Measurements from ENCODE around the gene SLC5A4.

Gene SLC5A4

GRCh38 chr22:32236970-32237369 is 18.2 kb downstream of the SLC5A4 start:
- no peak overlapping the region for H3K4me2 ChIP-seq (ENCODE audit: low read length)
- H3K4me3 ChIP-seq (ENCODE audit: low read depth, low read length), result no peak overlapping the region
- H3K27ac ChIP-seq, result no peak overlapping the region
- no peak overlapping the region for H2AFZ ChIP-seq
- H3K27me3 ChIP-seq (ENCODE audit: control insufficient read depth, insufficient read depth, low read length), result no peaks in the 10 kb centered on the region
- H3K4me1 ChIP-seq, result no peaks in the 10 kb centered on the region
- H3K9me3 ChIP-seq (ENCODE audit: control insufficient read depth, low read length), result no peaks in the 10 kb centered on the region
- no peaks in the 10 kb centered on the region for H3K36me3 ChIP-seq (ENCODE audit: control insufficient read depth, insufficient read depth, low read length)
- H3K79me2 ChIP-seq, result no peaks in the 10 kb centered on the region
- no peak for TF ChIP-seq CTCF (IDR thresholded peaks at IDR 0.05)
- no peak overlapping the region for H3K9ac ChIP-seq

GRCh38 chr22:32233091-32233490 is 22.1 kb downstream of the SLC5A4 start:
- H3K4me2 ChIP-seq (ENCODE audit: low read length), result no peak overlapping the region
- no peaks in the 10 kb centered on the region for H3K4me1 ChIP-seq
- H3K79me2 ChIP-seq, result no peaks in the 10 kb centered on the region
- H3K27ac ChIP-seq, result no peak overlapping the region
- no peak overlapping the region for H3K4me3 ChIP-seq (ENCODE audit: low read depth, low read length)
- no peaks in the 10 kb centered on the region for H3K27me3 ChIP-seq (ENCODE audit: control insufficient read depth, insufficient read depth, low read length)
- H3K9ac ChIP-seq, result no peak overlapping the region
- no peaks in the 10 kb centered on the region for H3K36me3 ChIP-seq (ENCODE audit: control insufficient read depth, insufficient read depth, low read length)
- H2AFZ ChIP-seq, result no peak overlapping the region
- no peaks in the 10 kb centered on the region for H3K9me3 ChIP-seq (ENCODE audit: control insufficient read depth, low read length)
- no peak for TF ChIP-seq CTCF (IDR thresholded peaks at IDR 0.05)

- no peak overlapping the region for H3K4me2 ChIP-seq (ENCODE audit: low read length)
- no peak overlapping the region for H3K4me3 ChIP-seq (ENCODE audit: low read depth, low read length)
- no peak overlapping the region for H2AFZ ChIP-seq
- H3K27ac ChIP-seq, result no peak overlapping the region
- TF ChIP-seq CTCF (IDR thresholded peaks at IDR 0.05), result no peak
- H3K79me2 ChIP-seq, result no peaks in the 10 kb centered on the region
- H3K9me3 ChIP-seq (ENCODE audit: control insufficient read depth, low read length), result no peaks in the 10 kb centered on the region
- H3K9ac ChIP-seq, result no peak overlapping the region
- no peaks in the 10 kb centered on the region for H3K36me3 ChIP-seq (ENCODE audit: control insufficient read depth, insufficient read depth, low read length)
- H3K4me1 ChIP-seq, result no peaks in the 10 kb centered on the region
- H3K27me3 ChIP-seq (ENCODE audit: control insufficient read depth, insufficient read depth, low read length), result no peaks in the 10 kb centered on the region
Observed at GRCh38 chr22:32232191-32232830, 22.8 kb downstream of the SLC5A4 start.

- Histone ChIP-seq H3K4me1 (no peaks in the 10 kb centered on the region), H2AFZ (no peak overlapping the region), H3K9me3 (ENCODE audit: control insufficient read depth, low read length) (no peaks in the 10 kb centered on the region), H3K9ac (no peak overlapping the region), H3K27me3 (ENCODE audit: control insufficient read depth, insufficient read depth, low read length) (no peaks in the 10 kb centered on the region), H3K27ac (no peak overlapping the region), H3K4me3 (ENCODE audit: low read depth, low read length) (no peak overlapping the region), H3K4me2 (ENCODE audit: low read length) (no peak overlapping the region), H3K79me2 (no peaks in the 10 kb centered on the region), H3K36me3 (ENCODE audit: control insufficient read depth, insufficient read depth, low read length) (no peaks in the 10 kb centered on the region)
- no peak for TF ChIP-seq CTCF (IDR thresholded peaks at IDR 0.05)
Observed at GRCh38 chr22:32226326-32227104, 28.6 kb downstream of the SLC5A4 start.

All from parathyroid adenoma (tissue), 2 donors.